Amygdala (tissue), 56 donors: Measurements from ENCODE around the gene AQP10.
"Not testable (repeated sequence)": the region's sequence is repeated elsewhere in the genome, so short reads cannot be mapped to it uniquely, and the experiment has no call there.

Experiments
- DNase-seq, 56 donors: peaks; one replicate each; lab custom pipeline; 2025; lab: John Stamatoyannopoulos, UW

AQP10 gene, protein sequence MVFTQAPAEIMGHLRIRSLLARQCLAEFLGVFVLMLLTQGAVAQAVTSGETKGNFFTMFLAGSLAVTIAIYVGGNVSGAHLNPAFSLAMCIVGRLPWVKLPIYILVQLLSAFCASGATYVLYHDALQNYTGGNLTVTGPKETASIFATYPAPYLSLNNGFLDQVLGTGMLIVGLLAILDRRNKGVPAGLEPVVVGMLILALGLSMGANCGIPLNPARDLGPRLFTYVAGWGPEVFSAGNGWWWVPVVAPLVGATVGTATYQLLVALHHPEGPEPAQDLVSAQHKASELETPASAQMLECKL

DNA sequence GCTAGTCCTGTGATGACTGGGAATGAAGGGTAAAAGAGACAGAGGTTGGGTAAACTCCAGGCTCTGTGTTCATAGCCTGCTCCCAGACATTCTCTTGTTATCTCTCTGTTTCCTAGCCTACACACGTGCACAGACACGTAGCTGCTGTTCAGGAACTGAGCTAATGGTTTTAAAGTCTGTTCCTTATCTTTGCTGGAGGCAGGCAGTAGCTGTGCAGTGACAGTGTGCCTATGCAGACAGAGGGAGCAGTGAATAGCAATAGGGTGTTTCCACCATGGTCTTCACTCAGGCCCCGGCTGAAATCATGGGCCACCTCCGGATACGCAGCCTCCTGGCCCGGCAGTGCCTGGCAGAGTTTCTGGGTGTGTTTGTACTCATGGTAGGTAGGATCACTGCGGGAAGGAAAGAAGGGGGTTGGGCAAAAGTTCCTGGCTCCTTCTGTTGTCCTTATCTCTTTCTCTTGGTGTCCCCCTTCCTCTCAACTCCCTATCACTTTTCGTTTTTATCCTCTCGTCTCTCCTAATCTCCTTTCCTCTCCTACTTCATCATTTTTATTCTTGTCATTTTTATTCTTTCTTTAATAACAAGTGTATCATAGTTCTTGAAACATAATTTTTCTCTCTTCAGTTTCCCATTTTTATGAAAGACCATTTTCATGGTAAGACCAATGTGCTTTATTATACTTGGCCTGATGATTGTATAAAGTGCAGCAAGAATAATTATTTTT, at the start of gene AQP10:
AQP10 (plus strand) TSS at position 212 of the 727 bp plus-strand sequence; CDS start at position 275, 63 bp downstream.
- DNase-seq = no peak

DNA sequence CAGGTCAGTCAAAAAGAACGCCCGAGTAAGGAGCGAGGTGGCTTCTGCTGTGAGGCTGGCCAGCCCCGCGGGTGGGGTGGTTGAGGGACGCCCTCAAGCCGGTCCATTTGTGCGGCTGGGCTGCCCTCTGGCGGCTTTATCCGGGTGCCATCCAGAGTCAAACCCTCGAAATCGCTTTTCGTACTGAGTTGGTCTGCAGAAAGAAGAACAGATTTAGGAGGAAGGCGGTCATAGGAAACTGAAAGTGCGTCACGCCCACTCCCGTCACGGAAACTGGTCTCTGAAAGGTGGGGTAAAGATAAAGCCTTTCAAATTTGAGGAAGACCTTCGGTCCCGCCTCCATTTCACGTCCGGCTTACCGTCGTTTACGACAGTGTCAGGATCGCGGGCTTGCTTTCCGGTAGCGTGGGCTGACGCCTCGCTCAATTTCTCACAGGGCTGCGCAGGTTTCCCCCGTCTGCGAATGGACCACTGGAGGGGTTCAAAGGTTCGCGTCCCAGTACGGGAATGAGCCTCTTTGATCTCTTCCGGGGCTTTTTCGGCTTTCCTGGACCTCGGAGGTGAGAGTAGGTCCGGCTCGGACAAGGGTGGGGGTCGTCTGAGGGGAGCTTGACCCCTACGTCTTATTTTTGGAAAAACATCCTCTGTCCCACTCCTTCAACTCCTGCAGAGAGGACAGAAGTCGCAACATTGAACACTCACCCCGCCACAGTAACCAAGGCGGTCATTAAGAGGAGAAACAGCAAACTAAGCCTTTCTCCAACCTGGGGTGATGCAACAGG, 48.5 kb upstream of the AQP10 start, which contains the start of gene HAX1:
HAX1 (plus strand) TSS at position 413 of the 782 bp plus-strand sequence; CDS start at position 508, 95 bp downstream.
- DNase-seq = peak; percentile 38 to 97 (median 88)

DNA sequence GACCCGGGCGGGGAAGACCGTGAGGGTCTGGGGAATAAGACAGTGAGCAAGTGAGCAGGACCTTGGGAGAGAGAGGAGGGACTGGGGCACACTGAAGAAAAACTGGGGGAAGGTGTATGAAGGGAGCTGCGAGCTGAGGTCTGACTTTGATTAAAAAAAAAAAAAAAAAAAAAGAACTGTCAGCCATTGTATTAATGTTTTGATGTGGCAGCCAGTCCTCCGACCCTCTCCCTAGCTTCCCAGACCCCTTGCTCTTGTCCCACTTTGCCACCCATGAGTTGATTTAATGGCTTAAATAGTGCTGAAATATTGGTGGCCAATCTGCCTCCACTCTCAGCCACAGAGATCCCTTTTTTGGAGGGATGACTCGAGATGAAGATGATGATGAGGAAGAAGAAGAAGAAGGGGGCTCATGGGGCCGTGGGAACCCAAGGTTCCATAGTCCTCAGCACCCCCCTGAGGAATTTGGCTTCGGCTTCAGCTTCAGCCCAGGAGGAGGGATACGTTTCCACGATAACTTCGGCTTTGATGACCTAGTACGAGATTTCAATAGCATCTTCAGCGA, 47.8 kb upstream of the AQP10 start:
- peak in 1 of 56 donors; percentile 21 for DNase-seq

DNA sequence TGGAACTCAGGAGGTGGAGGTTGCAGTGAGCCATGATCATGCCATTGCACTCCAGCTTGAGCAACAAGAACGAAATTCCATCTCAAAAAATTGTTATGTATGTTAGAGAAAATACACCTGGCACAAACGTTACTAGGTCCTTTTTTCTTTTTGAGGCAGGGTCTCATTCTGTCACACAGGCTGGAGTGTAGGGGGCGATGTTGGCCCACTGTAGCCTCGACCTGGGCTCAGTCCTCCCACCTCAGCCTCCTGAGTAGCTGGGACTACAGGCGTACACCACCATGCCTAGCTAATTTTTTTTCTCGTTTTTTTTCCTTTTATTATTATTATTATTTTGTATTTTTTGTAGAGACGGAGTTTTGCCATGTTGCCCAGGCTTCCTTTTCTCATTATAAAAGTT, 44.1 kb upstream of the AQP10 start:
- DNase-seq = no peak

DNA sequence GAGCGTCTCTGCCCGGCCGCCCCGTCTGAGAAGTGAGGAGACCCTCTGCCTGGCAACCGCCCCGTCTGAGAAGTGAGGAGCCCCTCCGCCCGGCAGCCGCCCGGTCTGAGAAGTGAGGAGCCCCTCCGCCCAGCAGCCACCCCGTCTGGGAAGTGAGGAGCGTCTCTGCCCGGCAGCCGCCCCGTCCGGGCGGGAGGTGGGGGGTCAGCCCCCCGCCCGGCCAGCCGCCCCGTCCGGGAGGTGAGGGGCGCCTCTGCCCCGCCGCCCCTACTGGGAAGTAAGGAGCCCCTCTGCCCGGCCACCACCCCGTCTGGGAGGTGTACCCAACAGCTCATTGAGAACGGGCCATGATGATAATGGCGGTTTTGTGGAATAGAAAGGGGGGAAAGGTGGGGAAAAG, 33.3 kb upstream of the AQP10 start:
- not testable (repeated sequence) for DNase-seq

DNA sequence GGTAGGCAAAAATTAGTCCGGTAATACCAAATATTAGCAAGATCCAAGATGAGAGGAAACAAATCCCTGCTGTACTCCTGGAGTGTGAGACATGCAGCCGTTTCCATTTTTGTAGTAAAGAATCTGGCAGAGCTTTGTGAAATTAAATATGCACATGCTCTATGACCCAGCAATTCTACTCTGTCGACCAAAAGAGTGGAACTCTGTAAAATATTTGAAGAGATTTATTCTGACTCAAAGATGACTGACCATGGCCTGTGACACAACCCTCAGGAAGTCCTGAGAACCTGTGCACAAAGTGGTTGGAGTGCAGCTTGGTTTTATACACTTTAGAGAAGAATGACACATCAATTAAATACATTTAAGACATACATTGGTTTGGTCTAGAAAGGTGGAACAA, 32.2 kb upstream of the AQP10 start:
- DNase-seq = no peak

DNA sequence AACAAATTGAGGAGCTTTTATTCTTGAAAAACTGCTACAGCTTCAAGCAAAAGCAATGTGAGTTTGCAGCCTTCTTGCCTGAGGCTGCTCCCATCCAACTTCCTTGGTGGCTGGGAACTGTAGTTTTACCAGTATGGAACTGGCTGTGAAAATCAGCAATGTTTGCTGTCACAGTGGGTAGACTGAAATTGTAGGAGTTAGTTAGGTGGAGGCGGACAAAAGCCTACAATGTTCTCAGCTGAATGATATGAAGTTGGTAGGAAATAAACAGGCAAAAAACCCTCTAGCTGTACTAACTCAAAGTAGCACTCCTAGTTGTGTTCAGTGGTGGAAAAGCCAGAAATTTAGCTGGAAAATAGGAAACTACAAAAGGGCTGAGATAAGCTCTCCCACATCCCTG, 30.0 kb upstream of the AQP10 start:
- peak in 2 of 56 donors; percentile 1 to 4 for DNase-seq

DNA sequence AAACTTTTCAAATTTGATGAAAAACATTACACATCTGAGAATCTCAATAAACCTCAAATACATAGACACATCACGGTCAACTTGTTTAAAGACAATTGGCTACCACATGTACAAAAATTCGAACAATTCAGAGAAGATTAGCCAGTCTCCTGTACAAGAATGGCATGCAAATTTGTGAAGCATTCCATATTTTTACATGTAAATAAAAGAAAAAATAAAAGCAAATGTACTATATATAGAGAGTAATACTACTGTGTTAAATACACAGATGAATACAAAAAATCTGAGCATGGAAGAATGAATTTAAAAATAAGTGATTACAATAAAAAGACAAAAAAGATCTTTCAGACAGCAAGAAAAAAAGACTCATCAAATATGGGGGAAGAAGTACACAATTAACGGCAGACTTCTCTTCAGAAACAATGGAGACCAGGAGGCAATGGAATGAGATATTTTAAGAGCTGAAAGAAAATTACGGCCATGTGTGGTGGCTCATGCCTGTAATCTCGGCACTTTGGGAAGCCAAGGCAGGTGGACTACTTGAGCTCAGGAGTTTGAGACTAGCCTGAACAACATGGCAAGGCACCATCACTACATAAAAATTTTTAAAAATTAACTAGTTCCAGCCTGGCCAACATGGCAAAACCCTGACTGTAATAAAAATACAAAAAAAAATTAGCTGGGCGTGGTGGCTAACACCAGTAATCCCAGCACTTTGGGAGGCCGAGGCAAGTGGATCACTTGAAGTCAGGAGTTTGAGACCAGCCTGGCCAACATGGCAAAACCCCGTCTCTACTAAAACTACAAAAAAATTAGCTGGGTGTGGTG, 25.3 kb upstream of the AQP10 start:
- DNase-seq = no peak

DNA sequence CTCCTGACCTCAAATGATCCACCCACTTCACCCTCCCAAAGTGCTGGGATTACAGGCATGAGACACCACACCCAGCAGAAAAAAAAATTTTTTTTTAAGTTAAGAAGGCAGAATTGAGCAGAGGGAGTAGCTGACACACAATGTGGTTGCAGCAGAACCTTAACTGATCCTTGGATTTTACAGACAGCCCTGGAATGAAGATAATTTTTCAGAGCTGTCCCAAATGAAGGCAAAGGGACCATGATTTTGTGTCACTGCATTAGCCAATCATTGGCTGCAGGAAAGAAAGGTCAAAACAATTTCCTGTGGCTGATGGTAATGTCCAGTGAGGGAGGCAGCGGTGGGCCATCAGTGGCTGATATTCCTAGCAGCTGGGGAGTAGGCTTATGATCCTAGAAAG, 19.3 kb upstream of the AQP10 start:
- DNase-seq = no peak

DNA sequence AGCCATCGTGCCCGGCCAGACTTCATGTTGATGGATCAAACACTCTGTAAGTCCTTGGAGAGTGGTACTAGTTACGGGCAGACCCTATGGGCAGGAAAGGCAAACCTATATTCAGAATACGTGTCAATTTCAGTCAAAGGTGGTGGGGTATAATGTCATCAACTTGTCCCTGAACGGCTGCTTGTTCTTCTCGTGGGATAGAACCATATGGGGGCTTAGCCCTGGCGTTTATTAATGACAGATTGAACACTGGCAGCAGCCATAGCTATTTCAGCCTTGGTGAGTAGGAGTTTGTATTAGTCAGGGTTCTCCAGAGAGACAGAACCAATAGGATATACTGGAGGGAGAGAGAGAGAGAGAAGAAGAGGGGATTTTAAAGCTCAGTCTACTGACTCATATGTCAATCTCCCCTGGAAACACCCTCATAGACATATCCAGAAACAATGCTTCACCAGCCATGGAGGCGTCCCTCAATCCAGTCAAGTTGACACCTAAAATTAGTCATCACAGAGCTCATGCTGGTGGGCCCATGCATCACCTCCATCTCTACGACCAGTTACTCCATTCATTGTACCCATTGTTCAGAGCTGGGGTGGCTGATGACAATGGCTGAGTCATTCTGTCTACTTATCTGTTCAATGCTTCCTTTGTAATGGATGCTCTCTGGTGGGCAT, 16.1 kb upstream of the AQP10 start:
- peak in 3 of 56 donors; percentile 6 to 15 (median 11) for DNase-seq

DNA sequence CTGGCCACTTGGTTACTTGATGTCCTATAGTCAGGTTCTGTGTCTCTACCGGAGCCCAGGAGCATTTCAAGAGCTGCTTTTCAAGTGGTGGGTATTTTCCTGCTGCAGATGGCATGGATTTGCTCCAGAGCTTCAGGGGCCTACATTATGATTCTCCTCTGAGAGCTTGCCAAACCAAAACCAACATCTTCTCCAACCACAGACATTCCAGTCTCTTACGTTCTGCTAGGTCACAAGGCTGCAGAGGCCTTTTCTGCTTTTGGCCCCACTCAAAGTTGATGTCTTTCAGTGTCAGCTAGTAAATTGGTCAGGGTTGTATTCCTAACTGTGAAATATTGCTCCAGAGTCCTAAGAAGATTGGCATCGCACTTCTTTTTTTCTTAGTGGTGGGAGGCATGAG, 14.7 kb upstream of the AQP10 start:
- DNase-seq = no peak

DNA sequence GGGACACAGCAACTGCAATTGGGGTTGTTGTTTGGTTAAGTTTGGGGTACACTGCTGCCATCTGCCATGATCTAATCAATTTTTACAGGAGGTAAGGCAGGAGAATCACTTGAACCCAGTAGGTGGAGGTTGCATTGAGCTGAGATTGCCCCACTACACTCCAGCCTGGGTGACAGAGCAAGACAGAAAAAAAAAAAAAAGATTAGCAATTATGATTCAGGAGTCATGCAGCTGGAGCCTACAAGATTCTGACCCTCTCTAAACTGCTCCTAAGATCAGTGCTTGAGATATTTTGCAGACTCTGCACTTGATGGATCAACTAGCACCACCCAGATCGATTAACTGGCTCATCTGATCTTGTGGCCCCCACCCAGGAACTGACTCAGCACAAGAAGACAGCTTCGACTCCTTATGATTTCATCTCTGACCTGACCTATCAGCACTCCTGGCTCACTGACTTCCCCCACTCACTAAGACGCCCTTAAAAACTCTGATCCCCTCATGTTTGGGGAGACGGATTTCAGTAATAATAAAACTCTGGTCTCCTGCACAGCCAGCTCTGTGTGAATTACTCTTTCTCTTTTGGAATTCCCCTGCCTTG, 13.1 kb upstream of the AQP10 start:
- DNase-seq = not testable (repeated sequence)

DNA sequence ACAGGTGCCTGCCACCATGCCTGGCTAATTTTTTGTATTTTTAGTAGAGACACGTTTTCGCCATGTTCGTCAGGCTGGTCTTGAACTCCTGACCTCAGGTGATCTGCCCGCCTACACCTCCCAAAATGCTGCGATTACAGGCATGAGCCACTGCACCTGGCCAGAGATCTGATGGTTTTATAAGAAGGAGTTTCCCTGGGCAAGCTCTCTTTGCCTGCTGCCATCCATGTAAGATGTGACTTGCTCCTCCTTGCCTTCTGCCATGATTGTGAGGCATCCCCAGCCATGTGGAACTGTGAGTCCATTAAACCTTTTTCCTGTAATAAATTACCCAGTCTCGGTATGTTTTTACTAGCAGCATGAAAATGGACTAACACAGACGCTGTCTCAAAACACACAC, 11.8 kb upstream of the AQP10 start:
- not testable (repeated sequence) for DNase-seq

DNA sequence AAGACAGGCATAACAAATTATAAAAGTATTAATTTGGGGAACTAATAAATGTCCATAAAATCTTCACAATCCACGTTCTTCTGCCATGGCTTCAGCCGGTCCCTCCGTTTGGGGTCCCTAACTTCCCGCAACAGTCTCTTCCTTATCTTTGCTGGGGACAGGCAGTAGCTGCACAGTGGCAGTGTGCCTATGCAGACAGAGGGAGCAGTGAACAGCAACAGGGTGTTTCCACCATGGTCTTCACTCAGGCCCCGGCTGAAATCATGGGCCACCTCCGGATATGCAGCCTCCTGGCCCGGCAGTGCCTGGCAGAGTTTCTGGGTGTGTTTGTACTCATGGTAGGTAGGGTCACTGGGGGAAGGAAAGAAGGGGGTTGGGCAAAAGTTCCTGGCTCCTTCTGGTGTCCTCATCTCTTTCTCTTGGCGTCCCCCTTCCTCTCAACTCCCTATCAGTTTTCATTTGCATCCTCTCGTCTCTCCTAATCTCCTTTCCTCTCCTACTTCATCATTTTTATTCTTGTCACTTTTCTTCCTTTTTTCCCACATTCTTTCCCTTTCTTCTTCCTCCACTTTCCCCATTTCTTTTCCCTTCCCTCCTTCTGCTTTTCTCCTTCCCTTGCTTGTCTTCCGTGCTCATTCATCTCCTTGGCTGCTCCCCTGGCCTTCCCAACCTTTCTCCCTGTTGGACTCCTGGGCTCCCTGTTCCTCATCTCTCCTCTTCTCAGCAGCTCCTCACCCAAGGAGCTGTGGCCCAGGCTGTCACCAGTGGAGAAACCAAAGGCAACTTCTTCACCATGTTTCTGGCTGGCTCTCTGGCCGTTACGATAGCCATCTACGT, 8.4 kb upstream of the AQP10 start:
- DNase-seq = not testable (repeated sequence)

DNA sequence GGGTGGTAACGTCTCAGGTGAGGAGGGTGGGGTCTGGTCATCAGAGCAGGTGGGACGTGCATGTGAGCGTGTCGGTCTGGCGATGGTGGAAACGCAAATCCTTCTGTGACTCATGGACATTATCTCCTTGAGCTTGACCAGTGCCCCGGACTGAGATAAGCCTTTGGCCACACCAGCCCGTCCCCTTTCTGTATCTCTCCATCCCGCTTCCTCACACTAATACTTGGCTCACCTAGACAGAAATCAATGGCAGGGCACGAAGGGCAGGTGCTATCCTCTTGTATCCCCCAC, 7.9 kb upstream of the AQP10 start:
- DNase-seq = no peak

DNA sequence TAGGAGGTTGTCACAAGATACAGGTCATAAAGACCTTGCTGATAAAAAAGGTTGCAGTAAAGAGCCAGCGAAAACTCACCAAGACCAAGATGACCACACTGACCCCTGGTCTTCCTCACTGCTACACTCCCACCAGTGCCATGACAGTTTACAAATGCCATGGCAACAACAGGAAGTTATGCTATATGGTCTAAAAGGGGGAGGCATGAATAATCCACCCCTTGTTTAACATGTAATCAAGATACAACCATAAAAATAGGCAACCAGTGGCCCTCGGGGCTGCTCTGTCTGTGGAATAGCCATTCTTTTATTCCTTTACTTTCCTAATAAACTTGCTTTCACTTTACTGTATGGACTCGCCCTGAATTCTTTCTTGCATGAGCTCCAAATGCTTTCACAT, 6.7 kb upstream of the AQP10 start:
- DNase-seq = not testable (repeated sequence)

DNA sequence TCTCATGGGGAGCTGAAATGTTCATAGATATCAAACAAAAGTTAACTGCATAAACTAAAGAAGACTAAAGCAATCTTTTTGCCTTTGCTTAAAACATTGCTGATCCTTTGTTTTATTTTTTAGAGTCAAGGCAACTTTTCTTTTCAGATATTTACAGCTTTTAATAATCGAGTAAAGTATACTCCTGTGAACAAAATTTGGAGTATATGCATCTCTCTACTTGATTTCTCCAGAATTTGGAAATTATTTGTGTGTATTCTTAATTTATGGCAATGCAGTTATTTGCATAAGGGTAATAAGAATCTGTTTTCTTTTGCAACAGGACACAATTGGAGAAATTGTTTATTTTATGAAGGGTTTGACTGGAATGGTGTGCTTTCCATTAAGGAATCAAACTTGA, 4.2 kb upstream of the AQP10 start:
- no peak for DNase-seq

DNA sequence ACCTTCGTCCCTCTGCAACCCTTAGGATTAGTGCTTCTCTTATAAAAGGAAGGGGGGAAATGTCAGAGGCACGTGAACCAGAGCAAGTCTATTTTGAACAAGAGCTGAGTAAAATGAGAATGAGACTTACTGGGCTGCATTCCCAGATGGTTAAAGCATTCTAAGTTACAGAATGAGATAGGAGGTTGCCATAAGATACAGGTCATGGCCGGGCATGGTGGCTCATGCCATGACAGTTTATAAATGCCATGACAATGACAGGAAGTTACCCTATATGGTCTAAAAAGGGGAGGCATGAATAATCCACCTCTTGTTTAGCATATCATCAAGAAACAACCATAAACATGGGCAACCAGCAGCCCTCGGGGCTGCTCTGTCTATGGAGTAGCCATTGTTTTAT, 2.5 kb upstream of the AQP10 start:
- no peak for DNase-seq
